AG04449 (cell line): Measurements from ENCODE around the gene MXRA8.

Experiments used
- CTCF ChIA-PET: fragments of 350-600 bp; formaldehyde crosslinking; extraction: SDS; loops from one replicate; lab custom pipeline; 2021; ENCODE audit warnings: antibody characterized with exemption; lab: Yijun Ruan, JAX
- POLR2A ChIA-PET: fragments of 400-600, 350-600 bp; formaldehyde crosslinking; extraction: SDS; loops from one replicate; lab custom pipeline; 2020; ENCODE audit warnings: antibody characterized with exemption, inconsistent platforms; lab: Yijun Ruan, JAX
- DNase-seq: peaks from one replicate; pipeline ENCODE4 v3.0.0-alpha.2; 2010; ENCODE audit warnings: low read depth, low spot score
- H3K4me3 ChIP-seq: 2 replicates; pipeline ENCODE4 v1.5.1; 2011; ENCODE audit warnings: low read depth, mild to moderate bottlenecking, control low read depth, low read length
- CTCF ChIP-seq: IDR thresholded peaks from one replicate; pipeline ENCODE4 v1.5.1; 2011; ENCODE audit warnings: mild to moderate bottlenecking, moderate library complexity, low read length, control low read depth, inconsistent platforms; ENCODE audit not compliant: insufficient read depth; ENCODE audit errors: missing control alignments

The MXRA8 gene

GRCh38 chr1:1324524-1325287 lies 33.6 kb downstream of the MXRA8 start, which contains the start of the genes CPTP and INTS11:
Gene CPTP (plus strand): TSS chr1:1324802. CDS start chr1:1326911, 2,109 bp downstream.
Gene INTS11 (minus strand): TSS chr1:1324660. CDS start chr1:1324608, 52 bp downstream.
- POLR2A ChIA-PET: no interaction called here
- DNase-seq: no peak
- CTCF ChIA-PET: interaction anchor here (1.1 to 2.7 kb wide), 2 partner anchors 20 to 47 kb away, joined by 4 to 12 read pairs; no protein-coding TSS in a partner anchor
- TF ChIP-seq CTCF: no peak
- peak within 1 kb of the TSS; percentile 86 for H3K4me3 ChIP-seq

GRCh38 chr1:1324084-1324523 lies 34.3 kb downstream of the MXRA8 start:
- DNase-seq: no peak
- ChIA-PET CTCF (no interaction called here), POLR2A (no interaction called here)
- no peak for TF ChIP-seq CTCF
- H3K4me3 ChIP-seq: peak overlapping the region; percentile 83

GRCh38 chr1:1322952-1323351 lies 35.4 kb downstream of the MXRA8 start:
- no peak for DNase-seq
- peak overlapping the region; percentile 15; the same call in 1 of the 2 replicates for H3K4me3 ChIP-seq
- CTCF ChIA-PET: interaction anchor here (0.7 kb wide), 1 partner anchor 17 kb away, joined by 3 read pairs; no protein-coding TSS in a partner anchor
- TF ChIP-seq CTCF: no peak
- POLR2A ChIA-PET: no interaction called here

- no peak for DNase-seq
- ChIA-PET CTCF (no interaction called here), POLR2A (no interaction called here)
- TF ChIP-seq CTCF: no peak
- no peak overlapping the region for H3K4me3 ChIP-seq
These were observed 35.9 kb downstream of the MXRA8 start for GRCh38 chr1:1322418-1322817.

- ChIA-PET POLR2A (no interaction called here), CTCF (no interaction called here)
These were observed 36.9 kb downstream of the MXRA8 start for GRCh38 chr1:1321477-1321876.

More at GRCh38 chr1:1321477-1321876, 36.9 kb downstream of the MXRA8 start:
- H3K4me3 ChIP-seq: no peak overlapping the region
- TF ChIP-seq CTCF: no peak
- DNase-seq: no peak
